Transverse colon (tissue), 4 donors: ENCODE results near the gene ZNF664.

Experiments used
- EP300 ChIP-seq: sonication (generic); formaldehyde crosslinking; IDR thresholded peaks from one replicate; pipeline ENCODE4 v1.6.1; 2017; ENCODE audit warnings: antibody characterized with exemption, low read depth
- POLR2A ChIP-seq: fragments of 450-650 bp; IDR thresholded peaks from one replicate; pipeline ENCODE4 v1.6.1; 2016; ENCODE audit warnings: antibody characterized with exemption, mild to moderate bottlenecking, moderate library complexity
- POLR2AphosphoS5 ChIP-seq, 3 donors: sonication (generic); formaldehyde crosslinking; IDR thresholded peaks; one replicate each; pipeline ENCODE4 v1.6.1; 2016; ENCODE audit warnings: antibody characterized with exemption in 3 of 3
- TF ChIP-seq, protein P1 (sequence below), 5 experiments: fragments of 200-600 bp in 3 of 5; fragments of 450-650 bp in 2 of 5; sonication (generic) in 3 of 5; IDR thresholded peaks; 1 replicate in 2 of 5; 2 replicates in 3 of 5; pipeline ENCODE4 v1.5.1; 2016 to 2017; ENCODE audit warnings: antibody characterized with exemption in 5 of 5, inconsistent platforms in 3 of 5, mild to moderate bottlenecking in 2 of 5, moderate library complexity in 1 of 5

- TF ChIP-seq POLR2A (no peak), EP300 (no peak), POLR2AphosphoS5 (IDR thresholded peaks at IDR 0.05) (no peak)
- TF ChIP-seq, protein P1, sequence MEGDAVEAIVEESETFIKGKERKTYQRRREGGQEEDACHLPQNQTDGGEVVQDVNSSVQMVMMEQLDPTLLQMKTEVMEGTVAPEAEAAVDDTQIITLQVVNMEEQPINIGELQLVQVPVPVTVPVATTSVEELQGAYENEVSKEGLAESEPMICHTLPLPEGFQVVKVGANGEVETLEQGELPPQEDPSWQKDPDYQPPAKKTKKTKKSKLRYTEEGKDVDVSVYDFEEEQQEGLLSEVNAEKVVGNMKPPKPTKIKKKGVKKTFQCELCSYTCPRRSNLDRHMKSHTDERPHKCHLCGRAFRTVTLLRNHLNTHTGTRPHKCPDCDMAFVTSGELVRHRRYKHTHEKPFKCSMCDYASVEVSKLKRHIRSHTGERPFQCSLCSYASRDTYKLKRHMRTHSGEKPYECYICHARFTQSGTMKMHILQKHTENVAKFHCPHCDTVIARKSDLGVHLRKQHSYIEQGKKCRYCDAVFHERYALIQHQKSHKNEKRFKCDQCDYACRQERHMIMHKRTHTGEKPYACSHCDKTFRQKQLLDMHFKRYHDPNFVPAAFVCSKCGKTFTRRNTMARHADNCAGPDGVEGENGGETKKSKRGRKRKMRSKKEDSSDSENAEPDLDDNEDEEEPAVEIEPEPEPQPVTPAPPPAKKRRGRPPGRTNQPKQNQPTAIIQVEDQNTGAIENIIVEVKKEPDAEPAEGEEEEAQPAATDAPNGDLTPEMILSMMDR (IDR thresholded peaks at IDR 0.05), result no peak
Measured at GRCh38 chr12:124034297-124034696, 61.3 kb downstream of the ZNF664 start.
